DND-41 (cell line): ENCODE data around the gene PSMB4.
"Not testable (repeated sequence)": the region's sequence is repeated elsewhere in the genome, so short reads cannot be mapped to it uniquely, and the experiment has no call there.

Source experiments
- ATAC-seq: fragments of 200-7000 bp; cut with Tn5 transposase; 3 replicates; pipeline ENCODE4 v1.9.1; 2021; ENCODE audit warnings: low read depth; ENCODE audit not compliant: insufficient read depth
- DNase-seq: peaks from one replicate; pipeline ENCODE4 v3.0.0-alpha.2; 2020
- H2AFZ ChIP-seq: 2 replicates; pipeline ENCODE4 v1.6.0; 2012; ENCODE audit warnings: low read depth, low read length
- H3K27ac ChIP-seq: 2 replicates; pipeline ENCODE4 v1.5.1; 2012; ENCODE audit warnings: low read length, inconsistent platforms
- H3K27me3 ChIP-seq: fragments of 200-600 bp; sonication (generic); 2 replicates; pipeline ENCODE4 v1.6.0; 2012; ENCODE audit warnings: low read length, mild to moderate bottlenecking, inconsistent platforms; ENCODE audit not compliant: insufficient read depth, poor library complexity
- H3K36me3 ChIP-seq: 2 replicates; pipeline ENCODE4 v1.5.1; 2012; ENCODE audit warnings: low read length, inconsistent platforms; ENCODE audit not compliant: insufficient read depth
- H3K4me1 ChIP-seq: 2 replicates; pipeline ENCODE4 v1.5.1; 2012; ENCODE audit warnings: mild to moderate bottlenecking, low read length; ENCODE audit not compliant: insufficient read depth
- H3K4me2 ChIP-seq: 2 replicates; pipeline ENCODE4 v1.6.0; 2012; ENCODE audit warnings: mild to moderate bottlenecking, moderate library complexity, low read length, inconsistent platforms; ENCODE audit not compliant: insufficient read depth
- H3K4me3 ChIP-seq, 2 experiments: fragments of 200-600 bp in 1 of 2; shearing (Covaris generic) in 1 of 2; 2 replicates each; pipeline ENCODE4 v1.5.1; 2012 to 2016; ENCODE audit warnings: inconsistent platforms in 2 of 2, low read length in 2 of 2, mild to moderate bottlenecking in 2 of 2, low read depth in 1 of 2, moderate library complexity in 1 of 2
- H3K79me2 ChIP-seq: 2 replicates; pipeline ENCODE4 v1.6.0; 2012; ENCODE audit warnings: low read length, inconsistent platforms; ENCODE audit not compliant: insufficient read depth
- H3K9ac ChIP-seq: 2 replicates; pipeline ENCODE4 v1.6.0; 2012; ENCODE audit warnings: low read depth, mild to moderate bottlenecking, inconsistent platforms, low read length, moderate library complexity
- H3K9me3 ChIP-seq: 2 replicates; pipeline ENCODE4 v1.5.1; 2012; ENCODE audit warnings: low read length, moderate library complexity, mild to moderate bottlenecking, inconsistent platforms; ENCODE audit not compliant: insufficient read depth, severe bottlenecking
- H4K20me1 ChIP-seq: 2 replicates; pipeline ENCODE4 v1.6.0; 2012; ENCODE audit warnings: low read length; ENCODE audit not compliant: insufficient read depth
- EZH2 ChIP-seq: IDR thresholded peaks from 3 replicates; pipeline ENCODE4 v1.6.1; 2012; ENCODE audit warnings: borderline replicate concordance, low read depth, mild to moderate bottlenecking, moderate library complexity, low read length, inconsistent platforms; ENCODE audit not compliant: severe bottlenecking
- TF ChIP-seq, protein P1 (sequence below): IDR thresholded peaks from 2 replicates; pipeline ENCODE4 v1.5.1; 2012; ENCODE audit warnings: borderline replicate concordance, low read length, moderate library complexity, mild to moderate bottlenecking; ENCODE audit not compliant: poor library complexity, severe bottlenecking; ENCODE audit errors: extremely low read depth

PSMB4 gene

DNA sequence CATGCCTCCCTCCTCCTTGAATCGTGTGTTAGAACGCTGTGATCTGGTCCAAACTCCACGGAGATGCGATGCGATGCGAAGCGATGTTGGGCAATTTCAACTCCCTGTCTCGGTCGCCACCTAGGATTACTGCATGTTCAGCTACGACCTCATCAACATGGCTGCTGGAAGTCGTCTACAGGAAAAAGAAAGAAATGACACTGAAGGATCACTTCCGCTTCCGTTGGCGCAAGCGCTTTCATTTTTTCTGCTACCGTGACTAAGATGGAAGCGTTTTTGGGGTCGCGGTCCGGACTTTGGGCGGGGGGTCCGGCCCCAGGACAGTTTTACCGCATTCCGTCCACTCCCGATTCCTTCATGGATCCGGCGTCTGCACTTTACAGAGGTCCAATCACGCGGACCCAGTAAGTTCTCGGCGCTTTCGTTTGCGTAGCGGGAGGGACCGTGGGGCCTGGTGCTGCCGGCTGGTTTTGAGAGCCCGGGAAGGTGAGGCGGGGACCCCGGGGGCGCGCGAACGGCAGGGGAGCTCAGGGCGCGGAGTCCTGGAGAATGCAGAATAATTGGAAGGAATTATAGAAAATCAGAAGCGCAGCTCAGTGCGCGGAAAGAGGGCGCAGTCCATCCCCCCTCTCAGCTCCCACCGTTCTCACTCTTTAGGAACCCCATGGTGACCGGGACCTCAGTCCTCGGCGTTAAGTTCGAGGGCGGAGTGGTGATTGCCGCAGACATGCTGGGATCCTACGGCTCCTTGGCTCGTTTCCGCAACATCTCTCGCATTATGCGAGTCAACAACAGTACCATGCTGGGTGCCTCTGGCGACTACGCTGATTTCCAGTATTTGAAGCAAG, at the start of gene PSMB4:
PSMB4 (plus strand) TSS at position 250 of the 848 bp plus-strand sequence; CDS start at position 265, 15 bp downstream.
- Histone ChIP-seq H3K9ac (peak within 1 kb of the TSS; percentile 86), H3K36me3 (peaks cover 47% of the 10 kb centered on the region), H3K4me3 (peak within 1 kb of the TSS; percentile 91 to 100), H3K4me2 (peak within 1 kb of the TSS; percentile 95), H4K20me1 (peaks cover 19% of the 10 kb centered on the region), H3K27ac (peak within 1 kb of the TSS; percentile 88), H3K79me2 (peaks cover 38% of the 10 kb centered on the region), H3K9me3 (no peaks in the 10 kb centered on the region), H2AFZ (peak within 1 kb of the TSS; percentile 89), H3K4me1 (peaks cover 28% of the 10 kb centered on the region), H3K27me3 (no peaks in the 10 kb centered on the region)
- peak; percentile 87 for DNase-seq
- no peak for TF ChIP-seq EZH2
- TF ChIP-seq, protein P1, sequence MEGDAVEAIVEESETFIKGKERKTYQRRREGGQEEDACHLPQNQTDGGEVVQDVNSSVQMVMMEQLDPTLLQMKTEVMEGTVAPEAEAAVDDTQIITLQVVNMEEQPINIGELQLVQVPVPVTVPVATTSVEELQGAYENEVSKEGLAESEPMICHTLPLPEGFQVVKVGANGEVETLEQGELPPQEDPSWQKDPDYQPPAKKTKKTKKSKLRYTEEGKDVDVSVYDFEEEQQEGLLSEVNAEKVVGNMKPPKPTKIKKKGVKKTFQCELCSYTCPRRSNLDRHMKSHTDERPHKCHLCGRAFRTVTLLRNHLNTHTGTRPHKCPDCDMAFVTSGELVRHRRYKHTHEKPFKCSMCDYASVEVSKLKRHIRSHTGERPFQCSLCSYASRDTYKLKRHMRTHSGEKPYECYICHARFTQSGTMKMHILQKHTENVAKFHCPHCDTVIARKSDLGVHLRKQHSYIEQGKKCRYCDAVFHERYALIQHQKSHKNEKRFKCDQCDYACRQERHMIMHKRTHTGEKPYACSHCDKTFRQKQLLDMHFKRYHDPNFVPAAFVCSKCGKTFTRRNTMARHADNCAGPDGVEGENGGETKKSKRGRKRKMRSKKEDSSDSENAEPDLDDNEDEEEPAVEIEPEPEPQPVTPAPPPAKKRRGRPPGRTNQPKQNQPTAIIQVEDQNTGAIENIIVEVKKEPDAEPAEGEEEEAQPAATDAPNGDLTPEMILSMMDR, result peak; percentile 80
- peak; percentile 90 for ATAC-seq

GRCh38 chr1:151350323-151350722, 49.0 kb upstream of the PSMB4 start:
- not testable (repeated sequence) for H3K9ac ChIP-seq

GRCh38 chr1:151352021-151352718, 47.2 kb upstream of the PSMB4 start:
- Histone ChIP-seq H3K9me3 (peaks cover 10% of the 10 kb centered on the region), H4K20me1 (no peaks in the 10 kb centered on the region), H3K9ac (no peak overlapping the region), H2AFZ (no peak overlapping the region), H3K4me3 (no peak overlapping the region), H3K27ac (no peak overlapping the region), H3K27me3 (no peaks in the 10 kb centered on the region), H3K79me2 (no peaks in the 10 kb centered on the region), H3K36me3 (no peaks in the 10 kb centered on the region), H3K4me2 (no peak overlapping the region), H3K4me1 (peaks cover 10% of the 10 kb centered on the region)
- DNase-seq (no peak), ATAC-seq (no peak)
- no peak for TF ChIP-seq EZH2
- TF ChIP-seq, protein P1, result no peak

More at GRCh38 chr1:151350323-151350722, 49.0 kb upstream of the PSMB4 start:
- not testable (repeated sequence) for H4K20me1 ChIP-seq, H2AFZ ChIP-seq, H3K4me3 ChIP-seq, H3K27me3 ChIP-seq, H3K27ac ChIP-seq, H3K36me3 ChIP-seq, ATAC-seq, DNase-seq, H3K4me2 ChIP-seq
- Histone ChIP-seq H3K79me2 (peaks cover 12% of the 10 kb centered on the region), H3K9me3 (peaks cover 10% of the 10 kb centered on the region), H3K4me1 (peaks cover 20% of the 10 kb centered on the region)

DNA sequence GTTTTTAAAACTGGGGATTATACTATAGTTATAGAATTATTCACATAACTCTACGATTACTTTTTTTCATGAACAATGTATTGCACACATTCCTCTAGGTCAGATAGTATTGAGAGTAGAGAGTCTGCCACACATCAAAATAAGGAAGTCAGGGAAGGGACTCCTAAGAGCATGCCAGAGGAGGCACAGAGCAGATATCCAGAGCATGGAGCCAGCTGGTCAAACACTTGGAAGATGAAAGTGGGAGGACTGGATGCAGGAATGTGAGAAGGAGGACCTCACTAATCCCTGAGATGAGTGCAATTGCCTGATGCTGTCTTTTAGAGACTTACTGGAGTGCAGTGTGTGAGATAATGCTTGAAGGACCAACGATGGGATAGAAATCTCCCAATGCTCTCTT, 42.7 kb upstream of the PSMB4 start:
- peaks cover 8% of the 10 kb centered on the region for H3K9me3 ChIP-seq
- no peak overlapping the region for H3K4me3 ChIP-seq
- no peaks in the 10 kb centered on the region for H3K27me3 ChIP-seq
- no peaks in the 10 kb centered on the region for H3K36me3 ChIP-seq
- TF ChIP-seq EZH2, result no peak
- TF ChIP-seq, protein P1, result no peak
- DNase-seq (no peak), ATAC-seq (no peak)
- H3K4me1 ChIP-seq, result no peaks in the 10 kb centered on the region
- H3K4me2 ChIP-seq, result no peak overlapping the region
- no peaks in the 10 kb centered on the region for H4K20me1 ChIP-seq
- no peak overlapping the region for H3K9ac ChIP-seq
- H2AFZ ChIP-seq, result 0 out of 2 replicates have a peak overlapping the region, but pooled peaks have one; percentile 33
- no peaks in the 10 kb centered on the region for H3K79me2 ChIP-seq
- H3K27ac ChIP-seq, result no peak overlapping the region
